ENCODE measurements around the gene CLMN. TPM values are rescaled to one million over a fixed set of nuclear protein-coding genes. Genes with fewer than 3 reads are reported as not detected.

Gene CLMN
- total RNA-seq, 2 experiments from 2014 or later = 0.27 to 0.67 TPM

GRCh38 chr14:95296966-95297365 lies 22.7 kb downstream of the CLMN start:
- Mint-ChIP-seq H3K27me3 (peaks cover 60% of the 10 kb centered on the region), H3K9me3 (peaks cover 3% of the 10 kb centered on the region), H3K4me1 (ENCODE audit: low read depth) (no peaks in the 10 kb centered on the region), H3K4me3 (no peak overlapping the region), H3K36me3 (ENCODE audit: low read depth) (no peaks in the 10 kb centered on the region), H3K27ac (no peak overlapping the region)
- Histone ChIP-seq H3K4me3 (ENCODE audit: low read length) (no peak overlapping the region), H3K27me3 (ENCODE audit: control insufficient read depth in 1 of 2, insufficient read depth in 2 of 2, low read length in 2 of 2) (peaks cover 4 to 14% of the 10 kb centered on the region in 2 experiments), H3K36me3 (ENCODE audit: insufficient read depth, low read length) (no peaks in the 10 kb centered on the region), H3K4me1 (ENCODE audit: insufficient read depth, low read length) (no peaks in the 10 kb centered on the region), H3K27ac (ENCODE audit: low read depth in 1 of 2, low read length in 2 of 2) (no peak overlapping the region), H3K9me3 (ENCODE audit: control insufficient read depth in 1 of 2, insufficient read depth in 1 of 2, low read length in 2 of 2) (peaks cover 0 to 18% of the 10 kb centered on the region in 2 experiments)
- ChIA-PET CTCF (no interaction called here), POLR2A (no interaction called here)
- intact Hi-C loops (cut with DNase I, micrococcal nuclease) = no loop called here
- DNase-seq = no peak
- TF ChIP-seq, protein P1, sequence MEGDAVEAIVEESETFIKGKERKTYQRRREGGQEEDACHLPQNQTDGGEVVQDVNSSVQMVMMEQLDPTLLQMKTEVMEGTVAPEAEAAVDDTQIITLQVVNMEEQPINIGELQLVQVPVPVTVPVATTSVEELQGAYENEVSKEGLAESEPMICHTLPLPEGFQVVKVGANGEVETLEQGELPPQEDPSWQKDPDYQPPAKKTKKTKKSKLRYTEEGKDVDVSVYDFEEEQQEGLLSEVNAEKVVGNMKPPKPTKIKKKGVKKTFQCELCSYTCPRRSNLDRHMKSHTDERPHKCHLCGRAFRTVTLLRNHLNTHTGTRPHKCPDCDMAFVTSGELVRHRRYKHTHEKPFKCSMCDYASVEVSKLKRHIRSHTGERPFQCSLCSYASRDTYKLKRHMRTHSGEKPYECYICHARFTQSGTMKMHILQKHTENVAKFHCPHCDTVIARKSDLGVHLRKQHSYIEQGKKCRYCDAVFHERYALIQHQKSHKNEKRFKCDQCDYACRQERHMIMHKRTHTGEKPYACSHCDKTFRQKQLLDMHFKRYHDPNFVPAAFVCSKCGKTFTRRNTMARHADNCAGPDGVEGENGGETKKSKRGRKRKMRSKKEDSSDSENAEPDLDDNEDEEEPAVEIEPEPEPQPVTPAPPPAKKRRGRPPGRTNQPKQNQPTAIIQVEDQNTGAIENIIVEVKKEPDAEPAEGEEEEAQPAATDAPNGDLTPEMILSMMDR (IDR thresholded peaks at IDR 0.05) = no peak
- ATAC-seq (ENCODE audit: poor library complexity) = no peak

DNA sequence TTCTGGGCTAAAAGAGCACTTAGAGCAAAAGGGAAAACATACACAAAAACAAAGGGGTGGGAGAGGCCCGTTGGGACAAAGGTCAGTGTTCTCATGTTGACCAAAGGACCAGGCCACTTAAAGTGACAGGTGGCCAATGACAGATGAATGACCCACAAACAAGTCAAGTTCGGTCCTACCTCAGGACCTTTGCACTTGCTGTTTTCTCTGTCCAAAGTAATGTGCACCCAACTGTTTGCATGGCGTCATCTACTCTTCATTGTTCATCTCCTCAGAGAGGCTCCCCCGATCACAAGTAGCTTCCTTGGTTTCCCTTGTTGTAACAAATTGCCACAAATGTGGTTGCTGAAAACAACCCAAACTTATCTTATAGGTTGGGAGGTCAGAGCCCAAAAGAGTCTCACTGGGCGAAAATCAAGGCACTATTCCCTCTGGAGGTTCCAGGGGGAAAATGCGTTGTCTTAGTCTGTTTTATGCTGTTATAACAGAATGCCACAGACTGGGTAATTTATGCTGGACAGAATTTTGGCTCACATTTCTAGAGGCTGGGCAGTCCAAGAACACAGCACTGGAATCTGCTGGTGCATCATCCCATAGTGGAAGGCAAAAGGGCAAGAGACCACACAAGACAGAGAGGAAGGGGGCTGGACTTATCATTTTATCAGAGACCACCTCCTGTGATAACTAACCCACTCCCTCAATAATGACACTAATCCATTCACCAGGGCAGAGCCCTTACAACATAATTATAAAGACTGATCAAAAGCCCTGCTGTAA lies 23.9 kb downstream of the CLMN start:
- Mint-ChIP-seq H3K4me1 (ENCODE audit: low read depth) (no peaks in the 10 kb centered on the region), H3K4me3 (no peak overlapping the region), H3K27ac (no peak overlapping the region), H3K36me3 (ENCODE audit: low read depth) (no peaks in the 10 kb centered on the region), H3K27me3 (peaks cover 65% of the 10 kb centered on the region), H3K9me3 (peaks cover 3% of the 10 kb centered on the region)
- TF ChIP-seq, protein P1 (IDR thresholded peaks at IDR 0.05) = no peak
- DNase-seq (no peak), ATAC-seq (ENCODE audit: poor library complexity) (no peak)
- intact Hi-C loops (cut with DNase I, micrococcal nuclease) = no loop called here
- no peak overlapping the region for H3K27ac ChIP-seq (ENCODE audit: low read depth in 1 of 2, low read length in 2 of 2)
- ChIA-PET POLR2A (no interaction called here), CTCF (no interaction called here)
- H3K27me3 ChIP-seq (ENCODE audit: control insufficient read depth in 1 of 2, insufficient read depth in 2 of 2, low read length in 2 of 2) = peaks cover 7 to 12% of the 10 kb centered on the region in 2 experiments
- peaks cover 0 to 18% of the 10 kb centered on the region in 2 experiments for H3K9me3 ChIP-seq (ENCODE audit: control insufficient read depth in 1 of 2, insufficient read depth in 1 of 2, low read length in 2 of 2)
- H3K4me1 ChIP-seq (ENCODE audit: insufficient read depth, low read length) = no peaks in the 10 kb centered on the region
- no peak overlapping the region for H3K4me3 ChIP-seq (ENCODE audit: low read length)
- no peaks in the 10 kb centered on the region for H3K36me3 ChIP-seq (ENCODE audit: insufficient read depth, low read length)

DNA sequence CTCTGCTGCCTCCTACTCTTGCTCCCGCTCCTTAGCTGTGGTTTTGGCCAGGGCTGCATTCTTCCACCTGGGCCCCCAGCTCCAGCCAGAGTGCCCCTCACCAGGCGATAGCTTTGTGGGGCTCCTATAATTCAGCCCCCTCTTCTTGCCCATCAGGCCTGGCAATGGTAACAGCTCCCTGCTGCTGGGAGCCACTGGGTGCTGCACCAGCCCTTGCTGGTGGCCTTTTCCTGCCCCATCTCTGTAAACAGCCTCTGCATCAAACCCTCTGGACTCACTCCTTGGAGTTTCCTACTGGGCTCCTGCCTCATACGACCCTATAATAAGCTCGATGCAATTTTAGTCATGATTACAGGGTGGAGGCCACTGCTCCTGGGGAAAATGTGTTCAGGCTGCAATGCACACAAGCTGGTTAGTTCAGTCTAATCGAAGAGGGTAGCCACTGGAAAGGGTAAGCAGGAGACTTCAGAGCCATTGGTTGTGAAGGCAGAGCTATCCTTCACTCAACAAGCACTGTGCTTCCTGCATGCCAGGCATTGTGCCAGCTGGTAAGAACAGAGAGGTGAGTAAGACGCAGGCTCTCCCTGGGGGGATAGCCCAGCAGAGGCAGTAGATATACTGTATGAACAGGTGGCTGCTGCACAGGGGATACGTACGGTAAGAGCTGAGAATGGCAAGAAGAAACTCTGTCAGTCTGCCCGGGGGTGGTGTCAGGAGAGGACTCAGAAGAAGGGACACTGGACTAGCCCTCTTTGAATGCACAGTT lies 24.7 kb downstream of the CLMN start:
- CTCF ChIA-PET = no interaction called here
- H3K27ac ChIP-seq (ENCODE audit: low read depth in 1 of 2, low read length in 2 of 2) = no peak overlapping the region
- Mint-ChIP-seq H3K4me1 (ENCODE audit: low read depth) (no peaks in the 10 kb centered on the region), H3K27me3 (peaks cover 67% of the 10 kb centered on the region), H3K27ac (no peak overlapping the region), H3K9me3 (peaks cover 3% of the 10 kb centered on the region), H3K36me3 (ENCODE audit: low read depth) (no peaks in the 10 kb centered on the region), H3K4me3 (no peak overlapping the region)
- H3K4me1 ChIP-seq (ENCODE audit: insufficient read depth, low read length) = no peaks in the 10 kb centered on the region
- H3K4me3 ChIP-seq (ENCODE audit: low read length) = no peak overlapping the region
- ATAC-seq (ENCODE audit: poor library complexity) = no peak
- no peak for DNase-seq
- no peaks in the 10 kb centered on the region for H3K36me3 ChIP-seq (ENCODE audit: insufficient read depth, low read length)
- peaks cover 0 to 18% of the 10 kb centered on the region in 2 experiments for H3K9me3 ChIP-seq (ENCODE audit: control insufficient read depth in 1 of 2, insufficient read depth in 1 of 2, low read length in 2 of 2)
- H3K27me3 ChIP-seq (ENCODE audit: control insufficient read depth in 1 of 2, insufficient read depth in 2 of 2, low read length in 2 of 2) = peaks cover 7 to 12% of the 10 kb centered on the region in 2 experiments
- POLR2A ChIA-PET = no interaction called here
- TF ChIP-seq, protein P1 (IDR thresholded peaks at IDR 0.05) = no peak
- intact Hi-C loops (cut with DNase I, micrococcal nuclease) = no loop called here
